Middle frontal gyrus (tissue), 1 donor: ENCODE results near the gene BRCA1.
"Not testable (repeated sequence)": the region's sequence is repeated elsewhere in the genome, so short reads cannot be mapped to it uniquely, and the experiment has no call there.

ENCODE experiments used
- DNase-seq: peaks from one replicate; pipeline ENCODE4 v3.0.0-alpha.2; 2015; ENCODE audit warnings: low spot score; ENCODE audit errors: extremely low spot score

BRCA1 gene

DNA sequence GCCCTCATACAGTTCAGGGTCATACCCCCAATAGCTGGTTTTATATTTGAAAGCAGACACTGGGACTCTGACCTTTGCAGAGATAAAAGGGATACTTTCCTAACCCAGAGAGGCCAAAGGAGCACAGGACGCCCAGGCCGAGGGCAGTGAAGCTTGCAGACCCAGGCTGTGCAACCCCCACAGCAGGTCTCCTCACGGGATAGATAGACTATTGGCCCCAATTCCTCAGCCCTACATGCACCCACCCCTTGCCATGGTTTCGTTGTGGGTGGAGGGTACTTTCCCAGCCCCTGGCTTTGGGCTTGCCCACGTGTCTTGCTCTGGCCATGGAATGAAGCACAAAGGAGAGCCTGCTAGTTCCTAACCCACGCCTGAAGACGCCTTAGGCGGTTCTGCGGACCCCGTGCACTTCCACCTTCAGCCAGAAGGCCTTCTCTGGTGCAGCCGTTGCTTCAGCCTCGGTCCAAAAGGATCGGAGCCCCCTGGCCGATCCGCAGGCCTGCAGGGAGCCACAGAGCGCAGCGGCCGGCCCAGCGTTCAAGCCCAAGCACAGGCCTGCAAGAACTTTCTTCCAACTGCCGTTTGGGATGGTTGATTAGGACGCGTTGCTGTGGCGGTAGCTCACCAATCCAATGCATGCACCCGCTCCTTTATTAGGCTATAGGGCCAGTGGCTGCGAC lies 9.8 kb upstream of the BRCA1 start:
- no peak for DNase-seq

DNA sequence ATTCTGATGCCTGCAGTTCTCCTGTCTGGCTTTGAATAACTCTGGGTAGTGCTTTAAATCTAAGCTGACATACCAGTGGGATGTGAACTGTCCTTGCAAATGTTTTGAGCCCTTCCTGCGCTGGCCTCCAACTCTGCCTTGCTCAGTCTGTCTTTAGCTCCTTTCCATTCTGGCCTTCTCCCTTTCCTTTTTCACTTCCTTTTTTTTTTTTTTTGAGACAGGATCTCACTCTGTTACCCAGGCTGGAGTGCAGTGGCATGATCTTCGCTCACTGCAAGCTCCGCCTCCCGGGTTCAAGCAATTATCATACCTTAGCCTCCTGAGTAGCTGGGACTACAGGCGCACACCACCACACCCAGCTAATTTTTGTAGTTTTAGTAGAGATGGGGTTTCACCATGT lies 8.3 kb upstream of the BRCA1 start:
- not testable (repeated sequence) for DNase-seq

DNA sequence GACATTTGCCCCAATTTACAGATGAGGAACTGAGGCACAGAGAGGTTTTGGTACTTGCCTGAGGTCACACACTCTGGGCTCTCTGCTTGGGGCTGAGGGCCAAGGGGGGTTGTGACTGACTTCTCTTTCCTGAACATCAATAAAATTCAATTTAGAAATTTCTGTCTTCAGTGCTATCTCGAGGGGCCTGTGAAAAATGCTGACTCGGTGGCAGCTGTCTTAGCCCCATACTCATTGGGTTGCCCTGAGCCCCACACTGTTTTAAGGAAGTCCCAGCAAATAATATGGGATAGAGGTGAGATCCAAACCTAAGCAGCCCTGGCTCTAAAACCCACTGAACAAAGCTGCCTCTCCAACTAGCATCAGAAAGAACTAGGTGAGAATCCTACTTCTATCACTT lies 7.0 kb upstream of the BRCA1 start:
- no peak for DNase-seq

DNA sequence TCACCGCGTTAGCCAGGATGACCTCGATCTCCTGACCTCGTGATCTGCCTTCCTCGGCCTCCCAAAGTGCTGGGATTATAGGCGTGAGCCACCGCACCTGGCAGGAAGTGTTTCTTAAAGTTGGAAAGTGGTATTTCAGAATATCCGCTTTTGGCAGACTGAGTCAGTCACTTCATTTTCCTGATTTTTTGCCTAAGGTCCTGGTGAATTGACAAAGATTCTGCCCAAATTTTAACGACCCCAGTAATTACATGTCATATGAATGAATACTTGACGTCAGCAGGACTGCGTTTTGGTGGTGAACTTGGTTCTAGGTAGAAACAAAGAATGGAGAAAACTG lies 4.5 kb upstream of the BRCA1 start:
- DNase-seq: no peak

DNA sequence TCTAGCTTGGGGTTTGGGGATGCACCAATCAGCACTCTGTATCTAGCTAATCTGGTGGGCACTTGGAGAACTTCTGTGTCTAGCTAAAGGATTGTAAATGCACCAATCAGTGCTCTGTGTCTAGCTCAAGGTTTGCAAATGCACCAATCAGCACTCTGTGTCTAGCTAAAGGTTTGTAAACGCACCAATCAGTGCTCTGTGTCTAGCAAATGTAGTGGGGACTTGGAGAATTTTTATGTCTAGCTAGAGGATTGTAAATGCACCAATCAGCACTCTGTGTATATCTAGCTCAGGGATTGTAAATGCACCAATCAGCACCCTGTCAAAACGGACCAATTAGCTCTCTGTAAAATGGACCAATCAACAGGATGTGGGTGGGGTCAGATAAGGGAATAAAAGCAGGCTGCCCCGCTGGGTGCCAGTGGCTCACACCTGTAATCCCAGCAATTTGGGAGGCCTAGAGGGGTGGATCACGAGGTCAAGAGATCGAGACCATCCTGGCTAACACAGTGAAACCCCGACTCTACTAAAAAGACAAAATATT lies 2.2 kb upstream of the BRCA1 start:
- not testable (repeated sequence) for DNase-seq

DNA sequence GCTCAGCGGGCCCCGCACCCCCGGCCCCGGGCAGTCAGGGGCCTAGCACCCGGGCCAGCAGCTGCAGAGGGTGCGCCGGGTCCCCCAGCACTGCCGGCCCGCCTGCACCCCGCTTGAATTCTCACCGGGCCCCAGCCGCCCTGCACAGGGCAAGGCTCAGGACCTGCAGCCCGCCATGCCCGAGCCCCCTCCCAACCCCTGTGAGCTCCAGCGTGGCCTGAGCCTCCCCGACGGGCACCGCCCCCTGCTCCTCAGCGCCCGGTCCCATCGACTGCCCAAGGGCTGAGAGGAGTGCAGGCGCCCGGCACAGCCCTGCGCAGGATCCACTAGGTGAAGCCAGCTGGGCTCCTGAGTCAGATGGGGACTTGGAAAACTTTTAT lies 1.7 kb upstream of the BRCA1 start:
- DNase-seq: no peak

DNA sequence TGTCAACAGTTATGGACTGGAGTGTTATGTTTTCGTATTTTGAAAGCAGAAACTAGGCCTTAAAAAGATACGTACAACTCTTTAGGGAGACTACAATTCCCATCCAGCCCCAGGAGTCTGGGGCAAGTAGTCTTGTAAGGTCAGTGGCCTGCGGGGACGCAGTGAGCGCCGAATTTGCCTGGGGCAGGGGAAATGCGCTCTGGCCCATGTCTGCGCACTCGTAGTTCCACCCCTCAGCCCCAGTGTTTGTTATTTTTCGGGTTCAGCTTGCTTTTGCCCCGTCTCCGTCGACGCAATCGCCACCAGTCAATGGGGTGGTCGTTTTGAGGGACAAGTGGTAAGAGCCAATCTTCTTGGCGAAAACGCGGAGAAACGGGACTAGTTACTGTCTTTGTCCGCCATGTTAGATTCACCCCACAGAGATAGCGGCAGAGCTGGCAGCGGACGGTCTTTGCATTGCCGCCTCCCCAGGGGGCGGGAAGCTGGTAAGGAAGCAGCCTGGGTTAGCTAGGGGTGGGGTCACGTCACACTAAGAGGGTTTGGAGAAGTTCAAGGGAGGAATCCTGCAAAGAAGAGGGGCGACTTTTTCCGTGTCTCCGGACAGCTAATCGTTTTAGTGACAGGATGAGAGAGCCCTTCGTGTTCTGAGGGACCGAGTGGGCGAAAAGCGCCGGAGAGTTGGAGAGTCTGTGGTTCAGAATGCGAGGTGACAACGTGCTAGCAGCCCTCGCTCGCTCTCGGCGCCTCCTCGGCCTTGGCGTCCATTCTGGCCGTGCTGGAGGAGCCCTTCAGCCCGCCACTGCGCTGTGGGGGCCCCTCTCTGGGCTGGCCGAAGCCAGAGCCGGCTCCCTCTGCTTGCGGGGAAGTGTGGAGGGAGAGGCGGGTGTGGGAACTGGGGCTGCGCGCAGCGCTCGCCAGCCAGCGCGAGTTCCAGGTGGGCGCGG lies 1.1 kb upstream of the BRCA1 start:
- DNase-seq: no peak

DNA sequence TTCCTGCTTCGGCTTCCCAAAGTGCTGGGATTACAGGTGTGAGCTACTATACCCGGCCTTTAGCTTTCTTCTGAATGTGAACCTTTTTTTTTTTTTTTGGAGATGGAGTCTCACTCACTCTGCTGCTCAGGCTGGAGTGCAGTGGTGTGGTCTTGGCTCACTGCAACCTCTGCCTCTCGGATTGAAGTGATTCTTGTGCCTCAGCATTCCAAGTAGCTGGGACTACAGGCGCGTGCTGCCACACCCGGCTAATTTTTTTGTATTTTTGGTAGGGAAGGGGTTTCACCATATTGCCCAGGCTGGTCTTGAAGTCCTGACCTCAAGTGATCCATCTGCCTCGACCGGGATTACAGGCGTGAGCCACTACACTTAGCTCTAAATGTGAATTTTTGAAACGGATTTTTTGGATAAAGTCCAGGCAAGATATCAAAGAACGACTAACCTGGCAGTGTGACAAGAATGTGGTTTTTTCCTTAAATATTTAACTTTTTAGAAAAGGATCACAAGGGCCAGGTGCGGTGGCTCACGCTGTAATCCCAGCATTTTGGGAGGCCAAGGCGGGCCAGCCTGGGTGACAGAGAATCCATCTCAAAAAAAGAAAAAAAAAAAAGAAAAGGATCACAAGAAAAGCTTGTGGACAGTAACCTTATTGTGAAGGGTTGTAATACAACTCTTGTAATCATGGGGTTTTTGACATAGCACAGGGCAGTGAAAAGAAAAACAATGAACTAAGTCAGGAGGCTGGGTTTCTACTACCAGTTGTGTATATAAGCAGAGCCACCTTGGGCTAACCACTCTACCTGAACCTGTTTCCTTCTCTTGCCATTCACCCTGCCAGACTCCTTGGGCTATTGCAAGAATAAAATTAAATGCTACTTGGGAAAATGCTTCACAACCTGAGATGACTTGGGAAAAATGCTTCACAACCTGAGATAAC lies 6.2 kb downstream of the BRCA1 start:
- no peak for DNase-seq

DNA sequence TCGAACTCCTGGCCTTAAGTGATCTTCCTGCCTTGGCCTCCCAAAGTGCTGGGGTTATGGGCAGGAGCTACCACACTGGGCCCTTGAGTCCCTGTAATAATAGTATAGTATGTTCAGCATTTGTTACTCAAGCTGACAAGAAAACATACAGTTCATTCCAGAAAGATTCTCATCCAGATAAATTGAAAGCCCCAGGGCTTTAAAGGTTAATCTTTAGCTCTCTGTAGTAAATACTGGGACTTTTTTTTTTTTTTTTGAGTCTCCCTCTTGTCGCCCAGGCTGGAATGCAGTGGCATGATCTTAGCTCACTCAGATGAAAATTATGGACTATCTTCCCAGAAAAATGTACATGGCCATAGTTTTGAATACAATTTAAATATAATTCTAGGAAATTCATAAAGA lies 11.0 kb downstream of the BRCA1 start:
- no peak for DNase-seq

DNA sequence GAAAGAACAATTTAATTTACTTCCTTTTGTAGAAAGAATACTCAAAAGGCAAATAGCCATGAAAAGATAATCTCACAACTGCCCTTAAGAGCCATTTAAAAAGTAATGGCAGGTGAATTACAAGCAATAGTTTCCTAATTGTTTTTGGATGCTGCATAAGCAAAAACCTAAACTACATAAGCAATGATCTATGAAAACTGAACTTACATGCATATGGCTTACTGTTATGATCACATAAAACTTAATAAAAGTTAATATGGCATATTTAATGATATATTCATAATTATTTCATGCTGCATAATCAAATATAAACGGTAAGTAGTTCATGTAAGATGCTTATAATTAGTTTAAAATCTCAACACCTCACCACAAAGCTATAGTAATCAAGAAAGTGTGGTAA lies 18.6 kb downstream of the BRCA1 start:
- no peak for DNase-seq

DNA sequence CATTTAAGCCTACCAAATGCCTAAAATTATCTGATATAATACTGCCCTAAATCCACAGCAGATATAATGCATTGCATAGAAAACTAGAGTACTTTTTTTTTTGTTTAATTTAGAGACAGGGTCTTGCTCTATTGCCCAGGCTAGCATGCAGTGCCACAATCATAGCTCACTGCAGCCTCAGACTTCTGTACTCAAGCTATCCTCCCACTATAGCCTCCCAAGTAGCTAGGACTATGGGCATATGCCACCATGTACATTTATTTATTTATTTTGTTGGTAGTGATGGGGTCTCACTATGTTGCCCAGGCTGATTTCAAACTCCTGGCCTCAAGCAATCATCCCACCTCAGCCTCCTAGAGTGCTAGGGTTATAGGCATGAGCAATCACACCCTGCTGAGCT lies 20.0 kb downstream of the BRCA1 start:
- DNase-seq: no peak

DNA sequence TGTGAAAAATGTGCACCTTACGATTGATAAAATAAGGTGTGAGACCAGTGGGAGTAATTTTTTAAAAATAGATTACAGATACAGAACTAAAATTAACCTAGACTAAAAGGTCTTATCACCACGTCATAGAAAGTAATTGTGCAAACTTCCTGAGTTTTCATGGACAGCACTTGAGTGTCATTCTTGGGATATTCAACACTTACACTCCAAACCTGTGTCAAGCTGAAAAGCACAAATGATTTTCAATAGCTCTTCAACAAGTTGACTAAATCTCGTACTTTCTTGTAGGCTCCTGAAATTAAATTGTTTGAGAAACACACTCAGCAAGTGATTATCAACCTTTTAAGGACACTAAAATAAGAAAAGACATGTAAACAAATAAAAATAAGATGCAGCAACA lies 20.5 kb downstream of the BRCA1 start:
- no peak for DNase-seq

DNA sequence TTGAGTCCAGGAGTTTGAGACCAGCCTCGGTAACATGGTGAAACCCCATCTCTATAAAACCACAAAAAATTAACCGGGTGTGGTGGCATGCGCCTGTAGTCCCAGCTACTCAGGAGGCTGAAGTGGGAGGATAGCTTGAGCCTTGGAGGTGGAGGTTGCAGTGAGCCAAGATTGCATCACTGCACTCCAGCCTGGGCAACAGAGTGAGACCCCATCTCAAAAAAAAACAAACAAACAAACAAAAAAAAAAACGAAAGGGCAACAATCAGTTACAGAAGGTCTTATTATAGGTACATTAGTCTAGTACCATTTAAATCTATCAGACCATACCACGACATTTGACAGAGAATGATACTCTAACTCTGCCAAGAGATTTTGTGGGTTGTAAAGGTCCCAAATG lies 29.8 kb downstream of the BRCA1 start:
- DNase-seq: not testable (repeated sequence)

DNA sequence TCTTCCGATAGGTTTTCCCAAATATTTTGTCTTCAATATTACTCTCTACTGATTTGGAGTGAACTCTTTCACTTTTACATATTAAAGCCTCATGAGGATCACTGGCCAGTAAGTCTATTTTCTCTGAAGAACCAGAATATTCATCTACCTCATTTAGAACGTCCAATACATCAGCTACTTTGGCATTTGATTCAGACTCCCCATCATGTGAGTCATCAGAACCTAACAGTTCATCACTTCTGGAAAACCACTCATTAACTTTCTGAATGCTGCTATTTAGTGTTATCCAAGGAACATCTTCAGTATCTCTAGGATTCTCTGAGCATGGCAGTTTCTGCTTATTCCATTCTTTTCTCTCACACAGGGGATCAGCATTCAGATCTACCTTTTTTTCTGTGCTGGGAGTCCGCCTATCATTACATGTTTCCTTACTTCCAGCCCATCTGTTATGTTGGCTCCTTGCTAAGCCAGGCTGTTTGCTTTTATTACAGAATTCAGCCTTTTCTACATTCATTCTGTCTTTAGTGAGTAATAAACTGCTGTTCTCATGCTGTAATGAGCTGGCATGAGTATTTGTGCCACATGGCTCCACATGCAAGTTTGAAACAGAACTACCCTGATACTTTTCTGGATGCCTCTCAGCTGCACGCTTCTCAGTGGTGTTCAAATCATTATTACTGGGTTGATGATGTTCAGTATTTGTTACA lies 30.9 kb downstream of the BRCA1 start:
- no peak for DNase-seq

DNA sequence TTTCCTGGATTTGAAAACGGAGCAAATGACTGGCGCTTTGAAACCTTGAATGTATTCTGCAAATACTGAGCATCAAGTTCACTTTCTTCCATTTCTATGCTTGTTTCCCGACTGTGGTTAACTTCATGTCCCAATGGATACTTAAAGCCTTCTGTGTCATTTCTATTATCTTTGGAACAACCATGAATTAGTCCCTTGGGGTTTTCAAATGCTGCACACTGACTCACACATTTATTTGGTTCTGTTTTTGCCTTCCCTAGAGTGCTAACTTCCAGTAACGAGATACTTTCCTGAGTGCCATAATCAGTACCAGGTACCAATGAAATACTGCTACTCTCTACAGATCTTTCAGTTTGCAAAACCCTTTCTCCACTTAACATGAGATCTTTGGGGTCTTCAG lies 32.3 kb downstream of the BRCA1 start:
- DNase-seq: no peak

DNA sequence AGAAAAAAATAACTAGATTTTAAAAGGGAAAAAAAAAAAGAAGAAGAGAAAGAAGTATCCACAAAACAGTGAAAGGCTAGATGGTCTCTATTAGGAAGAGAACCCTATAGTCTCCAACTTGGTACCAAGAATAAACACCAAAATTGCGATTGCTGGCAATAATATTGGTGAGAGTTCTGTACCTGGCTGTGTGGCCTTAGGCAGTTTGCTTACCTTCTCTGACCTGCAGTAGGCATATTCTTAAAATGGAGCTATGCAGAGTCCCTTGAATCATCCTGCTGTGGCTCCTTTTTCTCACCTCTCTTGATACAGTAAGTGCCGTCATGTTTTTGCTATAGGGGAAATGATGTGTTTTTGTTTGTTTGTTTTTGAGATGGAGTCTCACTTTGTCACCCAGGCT lies 35.1 kb downstream of the BRCA1 start:
- DNase-seq: no peak

DNA sequence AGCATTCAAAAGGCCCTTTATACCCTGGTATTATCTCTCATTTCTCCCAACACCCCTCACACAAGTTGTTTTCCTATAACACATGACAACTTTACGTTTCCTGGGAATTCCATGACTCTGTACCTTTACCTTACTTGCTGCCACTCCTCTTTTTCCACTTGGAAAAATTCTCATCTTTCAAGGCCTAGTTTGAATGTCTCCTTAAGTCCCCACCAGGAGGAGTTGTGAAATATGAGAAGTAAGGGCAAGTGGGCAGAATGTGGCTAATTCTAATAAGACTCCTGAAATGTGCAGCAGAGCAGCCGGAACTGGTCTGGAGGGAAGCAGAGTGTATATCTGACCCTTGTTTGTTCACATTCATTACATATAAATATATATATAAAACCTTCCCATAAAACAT lies 39.7 kb downstream of the BRCA1 start:
- DNase-seq: no peak

DNA sequence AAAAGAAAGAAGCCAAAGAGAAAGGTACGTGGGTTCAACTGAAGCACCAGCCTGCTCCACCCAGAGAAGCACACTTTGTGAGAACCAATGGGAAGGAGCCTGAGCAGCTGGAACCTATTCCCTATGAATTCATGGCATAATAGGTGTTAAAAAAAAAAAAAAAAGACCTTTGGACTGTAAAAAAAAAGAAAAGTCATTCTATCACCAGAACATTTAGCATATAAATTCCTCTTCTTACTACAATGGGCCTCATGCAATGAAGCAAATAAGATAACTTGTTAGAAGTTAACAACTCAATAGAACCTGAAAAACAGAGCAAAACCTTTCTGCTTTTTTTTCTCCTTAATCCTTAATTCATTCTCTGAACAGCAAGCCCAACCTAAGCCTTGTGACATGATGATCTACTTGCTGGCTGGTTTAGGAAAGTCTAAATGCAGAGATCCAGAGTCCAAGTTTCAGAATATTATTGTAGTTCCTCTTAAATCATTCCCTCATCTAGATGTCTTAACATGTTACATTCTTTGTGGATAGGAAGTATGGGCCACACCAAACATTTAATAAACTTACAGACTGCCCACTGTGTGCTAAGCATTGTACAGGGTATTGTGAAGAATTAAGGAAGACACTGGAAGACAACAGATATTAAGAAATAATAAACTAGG lies 45.4 kb downstream of the BRCA1 start:
- no peak for DNase-seq

DNA sequence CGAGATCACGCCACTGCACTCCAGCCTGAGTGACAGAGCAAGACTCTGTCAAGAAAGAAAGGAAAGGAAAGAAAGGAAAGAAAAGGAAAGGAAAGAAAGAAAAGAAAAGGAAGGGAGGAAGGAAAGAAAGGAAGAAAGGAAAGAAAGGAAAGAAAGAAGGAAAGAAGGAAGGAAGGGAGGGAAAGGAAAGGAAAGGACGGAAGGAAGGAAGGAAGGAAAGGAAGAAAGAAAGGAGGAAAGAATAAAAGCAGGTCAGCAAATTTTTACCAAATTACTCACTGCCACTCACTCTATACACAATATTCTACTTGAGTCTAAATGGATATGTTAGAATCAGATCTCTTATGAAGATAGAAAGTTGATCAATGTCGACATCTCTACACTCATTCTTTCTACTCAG lies 50.3 kb downstream of the BRCA1 start:
- no peak for DNase-seq

DNA sequence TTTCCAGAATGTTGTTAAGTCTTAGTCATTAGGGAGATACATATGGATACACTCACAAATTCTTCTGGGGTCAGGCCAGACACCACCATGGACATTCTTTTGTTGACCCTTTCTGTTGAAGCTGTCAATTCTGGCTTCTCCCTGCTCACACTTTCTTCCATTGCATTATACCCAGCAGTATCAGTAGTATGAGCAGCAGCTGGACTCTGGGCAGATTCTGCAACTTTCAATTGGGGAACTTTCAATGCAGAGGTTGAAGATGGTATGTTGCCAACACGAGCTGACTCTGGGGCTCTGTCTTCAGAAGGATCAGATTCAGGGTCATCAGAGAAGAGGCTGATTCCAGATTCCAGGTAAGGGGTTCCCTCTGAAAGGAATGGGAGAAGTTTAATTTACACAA lies 54.3 kb downstream of the BRCA1 start:
- DNase-seq: no peak
